Left renal cortex interstitium (tissue), 4 donors: Measurements from ENCODE around the gene GDF2. TPM values are rescaled to one million over a fixed set of nuclear protein-coding genes. Genes with fewer than 3 reads are reported as not detected.

Experiments
- DNase-seq, 4 donors: peaks; one replicate each; pipeline ENCODE4 v3.0.0-alpha.2; 2013; ENCODE audit warnings: low read depth in 4 of 4, low spot score in 2 of 4, missing footprints in 1 of 4
- polyA plus RNA-seq, 4 donors: library from polyadenylated mRNA; unstranded; fragments of 120-200 nt; gene quantifications; one replicate each; pipeline ENCODE4 v1.2.1, GENCODE V29; 2013; ENCODE audit not compliant: insufficient read length in 4 of 4

Gene GDF2
- polyA plus RNA-seq, 4 donors = 0.11 TPM; not detected in 3

- DNase-seq = no peak
These were observed 10.9 kb upstream of the GDF2 start for GRCh38 chr10:47311193-47311931.

GRCh38 chr10:47311932-47312662 is 10.2 kb upstream of the GDF2 start:
- DNase-seq = no peak

GRCh38 chr10:47312663-47312995 is 9.6 kb upstream of the GDF2 start:
- no peak for DNase-seq

GRCh38 chr10:47314416-47314970 is 7.8 kb upstream of the GDF2 start:
- no peak for DNase-seq

- DNase-seq = no peak
These were observed 6.8 kb upstream of the GDF2 start for GRCh38 chr10:47315421-47315820.

- no peak for DNase-seq
These were observed 6.1 kb upstream of the GDF2 start for GRCh38 chr10:47316131-47316530.

GRCh38 chr10:47317251-47317650 is 5.0 kb upstream of the GDF2 start:
- DNase-seq = no peak

GRCh38 chr10:47318706-47319105 is 3.5 kb upstream of the GDF2 start:
- DNase-seq = no peak

GRCh38 chr10:47319784-47320183 is 2.5 kb upstream of the GDF2 start:
- DNase-seq = no peak

- DNase-seq = no peak
These were observed 1.4 kb upstream of the GDF2 start for GRCh38 chr10:47320812-47321211.

- DNase-seq = no peak
These were observed 596 bp upstream of the GDF2 start for GRCh38 chr10:47321521-47322195.

GRCh38 chr10:47323087-47323486 is 833 bp downstream of the GDF2 start:
- DNase-seq = no peak

- no peak for DNase-seq
These were observed 1.5 kb downstream of the GDF2 start for GRCh38 chr10:47323636-47324296.

- DNase-seq = no peak
These were observed 3.3 kb downstream of the GDF2 start for GRCh38 chr10:47325303-47326291.

GRCh38 chr10:47326306-47326926 is 4.2 kb downstream of the GDF2 start:
- no peak for DNase-seq

- DNase-seq = no peak
These were observed 4.7 kb downstream of the GDF2 start for GRCh38 chr10:47326927-47327330.

- DNase-seq = no peak
These were observed 7.6 kb downstream of the GDF2 start for GRCh38 chr10:47329855-47330254.

- no peak for DNase-seq
These were observed 8.1 kb downstream of the GDF2 start for GRCh38 chr10:47330366-47330765.

- DNase-seq = no peak
These were observed 8.6 kb downstream of the GDF2 start for GRCh38 chr10:47330804-47331203.
